Heart right ventricle (tissue), 16 donors: Measurements from ENCODE around the gene COL8A1. TPM values are rescaled to one million over a fixed set of nuclear protein-coding genes. Genes with fewer than 3 reads are reported as not detected.

Source experiments
- ATAC-seq, 8 donors: fragments of 200-7000 bp; cut with Tn5 transposase; one replicate each; pipeline ENCODE4 v1.9.1; 2020; ENCODE audit warnings: mild to moderate bottlenecking in 8 of 8, moderate library complexity in 8 of 8, moderate number of reproducible peaks in 1 of 8
- DNase-seq, 2 donors: peaks; one replicate each; pipeline ENCODE4 v3.0.0-alpha.2; 2020
- H3K27ac ChIP-seq, 10 donors: fragments of 200-600 bp; sonication (generic) in 2 of 10; one replicate each; pipeline versions ENCODE4 v1.5.0 to v1.8.0; 2020 to 2022; ENCODE audit warnings: mild to moderate bottlenecking in 3 of 10
- H3K27me3 ChIP-seq, 7 donors: fragments of 200-600 bp; one replicate each; pipeline ENCODE4 v1.8.0; 2021 to 2022; ENCODE audit warnings: mild to moderate bottlenecking in 2 of 7
- H3K36me3 ChIP-seq, 9 donors: fragments of 200-600 bp; sonication (generic) in 1 of 9; one replicate each; pipeline versions ENCODE4 v1.5.0 to v1.8.0; 2020 to 2022; ENCODE audit warnings: mild to moderate bottlenecking in 2 of 9
- H3K4me1 ChIP-seq, 9 donors: fragments of 200-600 bp; sonication (generic) in 1 of 9; one replicate each; pipeline versions ENCODE4 v1.5.0 to v1.8.0; 2020 to 2022; ENCODE audit warnings: mild to moderate bottlenecking in 4 of 9
- H3K4me3 ChIP-seq, 10 donors: fragments of 200-600 bp; sonication (generic) in 2 of 10; one replicate each; pipeline versions ENCODE4 v1.5.0 to v1.8.0; 2020 to 2022; ENCODE audit warnings: mild to moderate bottlenecking in 7 of 10, moderate library complexity in 2 of 10
- H3K9me3 ChIP-seq, 11 donors: fragments of 200-600 bp in 10 of 11; sonication (generic) in 2 of 11; one replicate each; pipeline versions ENCODE4 v1.5.0 to v1.8.0; 2013 to 2022; ENCODE audit warnings: mild to moderate bottlenecking in 2 of 11, control low read depth in 1 of 11, moderate library complexity in 1 of 11
- CTCF ChIP-seq, 9 donors: fragments of 200-600 bp; sonication (generic) in 2 of 9; IDR thresholded peaks; one replicate each; pipeline versions ENCODE4 v1.5.0 to v1.8.0; 2021 to 2022; ENCODE audit warnings: antibody characterized with exemption in 9 of 9, mild to moderate bottlenecking in 5 of 9, moderate library complexity in 1 of 9
- WGBS, 2 donors: extraction: QIAGEN DNeasy Blood & Tissue Kit; methylation state at CpG; one replicate each; pipeline ENCODE4 v1.1.7; 2013; ENCODE audit warnings: inconsistent platforms in 1 of 2; 5-methylcytosine and 5-hydroxymethylcytosine counted together
- intact Hi-C, 10 donors: fragments of 100-400 bp; cut with DNase I; formaldehyde crosslinking; loops; one replicate each; pipeline versions ENCODE4 v1.11.1 to v1.14.2; 2022
- polyA plus RNA-seq, 2 donors: library from polyadenylated mRNA; stranded (reverse); fragments of 200-250 nt; gene quantifications; one replicate each; pipeline ENCODE4 v1.2.3, GENCODE V29; 2013
- total RNA-seq, 10 donors: library from RNA; stranded (reverse); fragmentation: NEBNext Ultra II Directional in 3 of 10; extraction: Animal tissue kit (Norgen Biotek cat#: 25700) in 3 of 10; gene quantifications; one replicate each; pipeline versions ENCODE4 v1.2.1 to v1.2.4, GENCODE V29; 2021 to 2023
- donor health status: Arrhythmogenic right ventricular cardiomyopathy.
- donor health status: ischemic (EF 13 %, LVEDD 7.1; RV severe dilation, severe dysfunction).
- donor health status: healthy with polysubstance abuse.
- donor health status: DM: no; HTN: yes; CAD: no.
- donor health status: DM: no; HTN: no; CAD: no.
- donor health status: ischemic (EF 25% LVEDD 6.9; RV normal size, moderate dysfunction).
- donor health status: ischemic (EF 25% LVEDD 5.7; RV mildly dilated, moderate dysfunction).
- donor health status: healthy.
- donor health status: DM: yes; HTN: yes; CAD: no.
- donor health status: Ischemic cardiomyopathy.
- donor health status: ischemic (EF 35%, LVEDD 5.7; RV mildly dilated, moderate dysfunction).
- donor health status: nonischemic (EF 11% LVEDD 7.7; RV severe dilation, severe dysfunction).
- donor health status: DM: yes; HTN: yes; CAD: no.
- donor health status: PGD.
- donor health status: ischemic (EF 29% LVEDD 5.4; RV normal size, mild dysfunction).
- donor health status: nonischemic (EF 23%, LVEDD 6.1; RV moderate dilation, normal function).

The COL8A1 gene
- total and polyA plus RNA-seq, 12 donors, result 7.5 to 32.2 (median 14.5) TPM

GRCh38 chr3:99713440-99713839 is 75.0 kb downstream of the COL8A1 start:
- DNase-seq, result no peak
- WGBS, 2 donors, result 76 to 79% methylated on average over 5 of the region's 5 CpGs
- ATAC-seq, result no peak
- Histone ChIP-seq H3K27me3 (no peaks in the 10 kb centered on the region), H3K4me3 (no peak overlapping the region), H3K9me3 (no peaks in the 10 kb centered on the region), H3K4me1 (peaks cover 0 to 14% (median 0%) of the 10 kb centered on the region in 9 donors), H3K36me3 (no peaks in the 10 kb centered on the region), H3K27ac (peak overlapping the region in 1 of 10 donors; percentile 14)
- intact Hi-C loops, result no loop called here
- no peak for TF ChIP-seq CTCF (IDR thresholded peaks at IDR 0.05)

- Histone ChIP-seq H3K36me3 (no peaks in the 10 kb centered on the region), H3K9me3 (no peaks in the 10 kb centered on the region), H3K27ac (no peak overlapping the region), H3K27me3 (no peaks in the 10 kb centered on the region), H3K4me3 (no peak overlapping the region), H3K4me1 (peaks cover 0 to 11% (median 0%) of the 10 kb centered on the region in 9 donors)
- DNase-seq (no peak), ATAC-seq (peak in 5 of 8 donors; percentile 39 to 79 (median 59))
- 44 to 46% methylated on average over 1 of the region's 1 CpG for WGBS, 2 donors
- no peak for TF ChIP-seq CTCF (IDR thresholded peaks at IDR 0.05)
- intact Hi-C loops, result no loop called here
Measured at GRCh38 chr3:99714146-99714545, 75.8 kb downstream of the COL8A1 start.

- no peak for TF ChIP-seq CTCF (IDR thresholded peaks at IDR 0.05)
- H3K27me3 ChIP-seq, result no peaks in the 10 kb centered on the region
- ATAC-seq, result no peak
- no peak overlapping the region for H3K27ac ChIP-seq
- 92 to 98% methylated on average over 2 of the region's 2 CpGs for WGBS, 2 donors
- no peak for DNase-seq
- intact Hi-C loops, result no loop called here
- H3K4me1 ChIP-seq, result peaks cover 0 to 11% (median 0%) of the 10 kb centered on the region in 9 donors
- H3K36me3 ChIP-seq, result no peaks in the 10 kb centered on the region
- H3K4me3 ChIP-seq, result no peak overlapping the region
- no peaks in the 10 kb centered on the region for H3K9me3 ChIP-seq
Measured at GRCh38 chr3:99714575-99714974, 76.2 kb downstream of the COL8A1 start.

GRCh38 chr3:99716463-99716995 is 78.1 kb downstream of the COL8A1 start:
- Histone ChIP-seq H3K27me3 (no peaks in the 10 kb centered on the region), H3K4me1 (peaks cover 0 to 14% (median 0%) of the 10 kb centered on the region in 9 donors), H3K36me3 (no peaks in the 10 kb centered on the region), H3K9me3 (no peaks in the 10 kb centered on the region), H3K4me3 (no peak overlapping the region), H3K27ac (no peak overlapping the region)
- TF ChIP-seq CTCF (IDR thresholded peaks at IDR 0.05), result no peak
- DNase-seq (no peak), ATAC-seq (no peak)
- 49 to 51% methylated on average over 3 of the region's 3 CpGs for WGBS, 2 donors
- intact Hi-C loops, result no loop called here
